ENCODE measurements around the gene CHD9.

CHD9 gene

DNA sequence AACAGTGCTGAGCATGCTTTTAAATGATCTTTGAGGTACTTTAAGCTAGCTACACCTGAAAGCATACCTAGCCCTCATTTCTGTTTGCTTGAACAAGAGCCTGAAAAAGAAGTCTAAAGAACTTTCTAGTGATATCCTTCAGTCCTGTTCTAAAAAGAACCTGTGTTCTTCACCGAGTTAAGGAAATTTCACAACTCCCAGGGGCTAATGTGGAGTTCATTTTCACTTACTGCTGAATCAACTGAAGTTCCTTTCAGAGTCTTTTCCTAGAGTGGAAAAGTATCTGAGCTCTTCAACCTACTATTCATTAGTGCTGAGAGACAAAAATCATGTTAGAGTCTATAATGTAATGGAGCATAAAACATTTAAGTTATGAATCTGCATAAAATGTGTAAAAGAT, 66.9 kb downstream of the CHD9 start:
- no peak overlapping the region for H3K4me3 ChIP-seq (ENCODE audit: low read depth, low read length)
- TF ChIP-seq CTCF (IDR thresholded peaks at IDR 0.05; ENCODE audit: control insufficient read depth, extremely low read depth, insufficient read depth): no peak
- no peak for DNase-seq (ENCODE audit: low read depth)

DNA sequence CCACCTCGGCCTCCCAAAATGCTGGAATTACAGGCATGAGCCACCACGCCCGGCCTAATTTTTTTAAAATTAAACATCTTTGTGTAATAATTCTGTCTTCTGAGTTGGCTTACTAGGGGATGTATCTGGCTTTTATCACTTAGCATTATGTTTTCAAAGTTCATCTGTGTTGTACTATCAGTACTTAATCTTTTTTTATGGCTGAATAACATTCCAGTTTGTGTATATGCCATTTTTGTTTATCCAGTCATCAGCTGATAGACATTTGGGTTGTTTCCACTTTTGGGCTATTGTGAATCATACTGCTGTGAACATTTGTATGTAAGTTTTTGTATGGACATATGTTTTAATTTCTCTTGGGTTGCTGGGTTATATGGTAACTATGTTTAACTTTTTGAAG, 69.0 kb downstream of the CHD9 start:
- TF ChIP-seq CTCF (IDR thresholded peaks at IDR 0.05; ENCODE audit: control insufficient read depth, extremely low read depth, insufficient read depth): no peak
- DNase-seq (ENCODE audit: low read depth): no peak
- no peak overlapping the region for H3K4me3 ChIP-seq (ENCODE audit: low read depth, low read length)

- no peak for DNase-seq (ENCODE audit: low read depth)
- no peak overlapping the region for H3K4me3 ChIP-seq (ENCODE audit: low read depth, low read length)
- no peak for TF ChIP-seq CTCF (IDR thresholded peaks at IDR 0.05; ENCODE audit: control insufficient read depth, extremely low read depth, insufficient read depth)
Measured at GRCh38 chr16:53126390-53126789, 71.6 kb downstream of the CHD9 start.

DNA sequence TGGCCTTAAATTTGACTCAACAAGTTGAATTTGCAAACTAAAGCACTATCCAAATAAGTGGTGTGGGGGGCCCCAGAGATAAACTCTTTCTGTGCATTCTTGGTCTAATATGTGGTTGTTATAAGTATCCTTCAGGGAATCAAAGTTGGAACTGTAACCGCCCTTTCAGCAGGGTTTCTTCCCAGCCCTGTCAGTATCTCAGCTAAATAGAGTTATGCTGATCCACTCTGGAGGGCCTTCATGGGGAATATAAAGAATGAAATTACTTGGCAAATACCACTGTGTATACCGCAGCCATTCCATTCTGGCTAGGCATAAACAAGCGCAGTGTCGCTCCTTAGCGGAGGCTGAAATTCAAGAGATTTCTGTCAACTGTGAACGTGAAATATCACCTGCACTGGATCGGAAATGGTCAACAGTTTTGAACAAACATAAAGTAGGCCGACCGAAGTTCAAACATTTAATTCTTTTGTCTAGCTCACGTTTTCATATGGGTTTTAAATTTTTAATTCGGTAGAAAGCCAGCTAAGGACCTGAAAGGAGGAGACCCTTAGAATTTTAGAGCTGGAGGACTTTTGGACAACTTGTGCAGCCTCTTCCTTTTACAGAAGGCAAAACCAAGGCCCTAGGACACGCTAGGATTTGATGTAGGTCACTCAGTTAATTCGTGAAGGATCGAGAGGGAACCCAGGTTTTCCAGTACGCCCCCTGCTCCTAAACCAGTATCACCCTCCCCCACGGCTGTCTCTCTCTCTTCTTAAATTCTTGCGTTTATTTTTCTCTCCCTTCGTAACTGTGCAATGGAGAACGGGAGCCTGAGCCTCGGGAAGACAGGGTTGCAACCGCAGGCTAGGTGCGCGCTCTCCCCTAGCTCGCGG, 74.7 kb downstream of the CHD9 start:
- H3K4me3 ChIP-seq (ENCODE audit: low read depth, low read length): peak overlapping the region; percentile 63
- DNase-seq (ENCODE audit: low read depth): no peak
- no peak for TF ChIP-seq CTCF (IDR thresholded peaks at IDR 0.05; ENCODE audit: control insufficient read depth, extremely low read depth, insufficient read depth)

DNA sequence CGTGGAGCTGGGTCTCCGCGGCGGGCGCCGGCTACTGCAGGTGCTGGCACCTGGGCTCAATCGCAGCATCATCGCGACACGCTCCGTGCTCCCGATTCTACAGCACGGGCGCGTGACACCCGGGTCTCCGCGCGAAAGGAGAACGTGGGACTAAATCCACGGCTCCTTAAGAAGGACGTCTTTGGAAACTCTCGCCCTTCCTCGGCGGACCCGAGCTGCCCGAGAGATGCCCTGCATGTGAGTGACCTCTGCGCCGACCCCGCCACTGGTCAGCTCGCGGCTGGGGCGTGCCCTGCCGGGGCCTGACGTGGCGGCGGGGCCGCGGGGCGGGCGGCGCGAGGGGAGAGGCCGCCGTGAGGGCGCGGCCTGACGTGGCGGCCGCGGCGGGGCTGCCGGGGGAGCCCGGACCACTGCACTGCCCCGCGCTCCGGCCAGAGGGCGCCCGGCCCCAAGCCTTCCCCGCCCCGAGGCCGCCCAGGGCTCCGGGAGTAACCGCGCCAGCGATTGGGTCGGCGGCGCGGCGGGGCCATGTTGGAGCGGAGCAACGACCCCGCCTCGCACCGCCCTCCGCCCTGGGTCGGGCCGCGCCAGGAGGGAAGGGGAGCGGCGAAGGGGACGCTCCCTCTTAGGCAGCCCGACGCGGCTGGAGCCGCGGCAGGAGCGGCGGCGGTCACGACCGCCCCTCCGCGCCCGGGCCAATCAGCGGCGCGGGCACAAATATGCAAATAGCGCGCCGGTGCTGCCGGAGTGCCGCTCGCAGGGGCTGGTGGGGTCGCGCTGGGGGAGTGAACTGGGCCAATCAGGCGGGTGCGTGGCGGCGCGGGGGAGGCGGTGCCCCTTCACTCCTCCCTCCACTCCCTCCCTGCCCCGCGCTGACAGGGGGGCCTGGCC, 75.6 kb downstream of the CHD9 start:
- peak; percentile 78 for DNase-seq (ENCODE audit: low read depth)
- TF ChIP-seq CTCF (IDR thresholded peaks at IDR 0.05; ENCODE audit: control insufficient read depth, extremely low read depth, insufficient read depth): peak; percentile 76
- peak overlapping the region; percentile 63 for H3K4me3 ChIP-seq (ENCODE audit: low read depth, low read length)

- no peak for DNase-seq (ENCODE audit: low read depth)
- peak overlapping the region; percentile 52 for H3K4me3 ChIP-seq (ENCODE audit: low read depth, low read length)
- no peak for TF ChIP-seq CTCF (IDR thresholded peaks at IDR 0.05; ENCODE audit: control insufficient read depth, extremely low read depth, insufficient read depth)
Measured at GRCh38 chr16:53131050-53131362, 76.2 kb downstream of the CHD9 start.
